GM23338 (cell line): Measurements from ENCODE around the gene ARRDC4. TPM values are rescaled to one million over a fixed set of nuclear protein-coding genes. Genes with fewer than 3 reads are reported as not detected.

Experiments
- ATAC-seq: fragments of 200-7000 bp; cut with Tn5 transposase; 3 replicates; pipeline ENCODE4 v1.9.1; 2020
- DNase-seq: peaks from one replicate; pipeline ENCODE4 v3.0.0-alpha.2; 2015; ENCODE audit warnings: low spot score
- H2AFZ ChIP-seq: fragments of 200-600 bp; sonication (generic); 2 replicates; pipeline ENCODE4 v1.8.0; 2016; ENCODE audit warnings: antibody characterized with exemption, mild to moderate bottlenecking, moderate library complexity
- H3F3A ChIP-seq: fragments of 200-600 bp; sonication (generic); replicated peaks from 2 replicates; pipeline ENCODE4 v1.8.0; 2017; ENCODE audit warnings: antibody characterized with exemption, mixed run types, low read depth
- H3K27ac ChIP-seq: fragments of 200-600 bp; sonication (generic); 2 replicates; pipeline ENCODE4 v1.6.1; 2016; ENCODE audit warnings: low read depth
- H3K27me3 ChIP-seq: fragments of 200-600 bp; sonication (generic); 2 replicates; pipeline ENCODE4 v1.8.0; 2016; ENCODE audit warnings: mild to moderate bottlenecking, mixed run types, moderate library complexity; ENCODE audit not compliant: insufficient read depth
- H3K36me3 ChIP-seq: fragments of 200-600 bp; sonication (generic); 2 replicates; pipeline ENCODE4 v1.8.0; 2016; ENCODE audit warnings: mild to moderate bottlenecking; ENCODE audit not compliant: insufficient read depth
- H3K4me1 ChIP-seq: fragments of 200-600 bp; sonication (generic); 2 replicates; pipeline ENCODE4 v1.8.0; 2016; ENCODE audit warnings: mild to moderate bottlenecking, moderate library complexity; ENCODE audit not compliant: insufficient read depth
- H3K4me2 ChIP-seq: fragments of 200-600 bp; sonication (generic); 2 replicates; pipeline ENCODE4 v1.7.1; 2017; ENCODE audit warnings: mixed run types
- H3K4me3 ChIP-seq: fragments of 200-600 bp; sonication (generic); 2 replicates; pipeline ENCODE4 v1.6.1; 2016; ENCODE audit warnings: mixed run types
- H3K79me2 ChIP-seq: fragments of 200-600 bp; sonication (generic); replicated peaks from 2 replicates; pipeline ENCODE4 v1.8.0; 2017; ENCODE audit warnings: mild to moderate bottlenecking; ENCODE audit not compliant: insufficient read depth
- H3K9me2 ChIP-seq: fragments of 200-600 bp; sonication (generic); 2 replicates; pipeline ENCODE4 v1.8.0; 2017; ENCODE audit not compliant: insufficient read depth
- H4K20me1 ChIP-seq: fragments of 200-600 bp; sonication (generic); replicated peaks from 2 replicates; pipeline ENCODE4 v1.8.0; 2017; ENCODE audit warnings: mild to moderate bottlenecking; ENCODE audit not compliant: insufficient read depth
- H3K27ac Mint-ChIP-seq: 2 replicates; pipeline ENCODE4 v1.8.0; 2020; ENCODE audit warnings: inconsistent platforms, mild to moderate bottlenecking, moderate library complexity, mixed read lengths
- H3K27me3 Mint-ChIP-seq: 3 replicates; pipeline ENCODE4 v1.8.0; 2022; ENCODE audit warnings: low read depth, mild to moderate bottlenecking, moderate library complexity, mixed read lengths, inconsistent platforms; ENCODE audit not compliant: insufficient read depth, poor library complexity
- H3K36me3 Mint-ChIP-seq: 3 replicates; pipeline ENCODE4 v1.8.0; 2021; ENCODE audit warnings: low read depth, mild to moderate bottlenecking, inconsistent platforms, moderate library complexity, mixed read lengths
- H3K4me1 Mint-ChIP-seq: 3 replicates; pipeline ENCODE4 v1.8.0; 2020; ENCODE audit warnings: mild to moderate bottlenecking, inconsistent platforms, mixed read lengths
- H3K4me3 Mint-ChIP-seq: 3 replicates; pipeline ENCODE4 v1.8.0; 2021; ENCODE audit warnings: moderate library complexity, mild to moderate bottlenecking, inconsistent platforms, mixed read lengths
- H3K9me3 Mint-ChIP-seq: 3 replicates; pipeline ENCODE4 v1.8.0; 2020; ENCODE audit warnings: moderate library complexity, mild to moderate bottlenecking, inconsistent platforms, mixed read lengths
- CREB1 ChIP-seq: fragments of 250-450 bp; sonication (Bioruptor Pico); IDR thresholded peaks from 2 replicates; pipeline ENCODE4 v1.5.0; 2020; ENCODE audit warnings: low read depth, mild to moderate bottlenecking, moderate library complexity
- CTCF ChIP-seq, 2 experiments: fragments of 200-600 bp in 1 of 2; sonication (generic) in 1 of 2; conservative IDR thresholded peaks; 2 replicates each; pipeline versions ENCODE4 v1.5.1 to v1.6.1; 2016 to 2017; ENCODE audit warnings: antibody characterized with exemption in 2 of 2, low read depth in 2 of 2, mild to moderate bottlenecking in 2 of 2, moderate library complexity in 1 of 2
- NANOG ChIP-seq: IDR thresholded peaks from 2 replicates; pipeline ENCODE4 v1.6.1; 2016; ENCODE audit warnings: antibody characterized with exemption, borderline replicate concordance
- REST ChIP-seq: IDR thresholded peaks from one replicate; pipeline ENCODE4 v1.6.1; 2018; ENCODE audit warnings: antibody characterized with exemption; ENCODE audit not compliant: unreplicated experiment
- STAT1 ChIP-seq: IDR thresholded peaks from one replicate; pipeline ENCODE4 v1.6.1; 2016; ENCODE audit warnings: antibody characterized with exemption; ENCODE audit not compliant: unreplicated experiment
- ZNF114 ChIP-seq: fragments of 250-450 bp; sonication (Bioruptor Pico); IDR thresholded peaks from 2 replicates; pipeline ENCODE4 v1.5.0; 2020; ENCODE audit warnings: mild to moderate bottlenecking, moderate library complexity
- ZNF331 ChIP-seq: fragments of 250-450 bp; sonication (Bioruptor Pico); IDR thresholded peaks from 2 replicates; pipeline ENCODE4 v1.5.0; 2020; ENCODE audit warnings: low read depth, mild to moderate bottlenecking, moderate library complexity
- ZNF462 ChIP-seq: fragments of 250-450 bp; sonication (Bioruptor Pico); IDR thresholded peaks from 2 replicates; pipeline ENCODE4 v1.5.0; 2020; ENCODE audit warnings: mild to moderate bottlenecking, moderate library complexity
- polyA plus RNA-seq: library from polyadenylated mRNA; unstranded; fragments of >200 nt; fragmentation: Nextera tagmentation; extraction: Ambion mirVana; gene quantifications from 2 replicates; pipeline ENCODE4 v1.2.1, GENCODE V29; 2016
- total RNA-seq: library from RNA; depleted of rRNA; stranded (reverse); fragments of >200 nt; shearing (Covaris generic); gene quantifications from 2 replicates; pipeline ENCODE4 v1.2.3, GENCODE V29; 2014

The ARRDC4 gene
- total and polyA plus RNA-seq, 2 experiments from 2014 or later, result 2.0 to 6.9 TPM

- TF ChIP-seq REST (no peak), CTCF (conservative IDR thresholded peaks at IDR 0.05; ENCODE audit: low read depth in 2 of 2) (no peak)
Measured at GRCh38 chr15:98002866-98003265, 42.4 kb downstream of the ARRDC4 start (continued).

GRCh38 chr15:98003518-98003917, 43.0 kb downstream of the ARRDC4 start:
- no peaks in the 10 kb centered on the region for H3K9me3 Mint-ChIP-seq
- H3K36me3 ChIP-seq, result no peaks in the 10 kb centered on the region; the same call in 1 of the 2 replicates
- H4K20me1 ChIP-seq, result no peaks in the 10 kb centered on the region
- no peak overlapping the region for H3K27ac ChIP-seq
- no peak overlapping the region for H3K27ac Mint-ChIP-seq
- 0 out of 2 replicates have a peak, but pooled peaks cover 4% of the 10 kb centered on the region for H3K9me2 ChIP-seq
- no peak overlapping the region for H2AFZ ChIP-seq
- DNase-seq, result no peak
- H3K36me3 Mint-ChIP-seq, result no peaks in the 10 kb centered on the region
- H3K4me1 Mint-ChIP-seq, result no peaks in the 10 kb centered on the region
- H3K4me2 ChIP-seq, result no peak overlapping the region
- no peaks in the 10 kb centered on the region for H3K4me1 ChIP-seq
- no peaks in the 10 kb centered on the region for H3K27me3 ChIP-seq
- no peaks in the 10 kb centered on the region for H3K27me3 Mint-ChIP-seq
- no peak for ATAC-seq
- no peak overlapping the region for H3K4me3 Mint-ChIP-seq
- H3F3A ChIP-seq, result 0 out of 2 replicates have a peak, but pooled peaks cover 6% of the 10 kb centered on the region
- H3K79me2 ChIP-seq, result no peaks in the 10 kb centered on the region
- H3K4me3 ChIP-seq, result no peak overlapping the region
- TF ChIP-seq ZNF331 (CRISPR knock-in tag), result no peak
- no peak for TF ChIP-seq NANOG
- TF ChIP-seq ZNF114 (CRISPR knock-in tag), result no peak
- no peak for TF ChIP-seq ZNF462
- TF ChIP-seq STAT1, result no peak
- TF ChIP-seq CREB1, result no peak
- no peak for TF ChIP-seq CTCF (conservative IDR thresholded peaks at IDR 0.05; ENCODE audit: low read depth in 2 of 2)
